Measurements from ENCODE around the gene CASQ1. TPM values are rescaled to one million over a fixed set of nuclear protein-coding genes. Genes with fewer than 3 reads are reported as not detected.
A peak's percentile ranks its signal among the peaks of the same experiment; 100 is the strongest.

Gene CASQ1
- 0.18 TPM in 1 of 2 replicates, not detected in the other for total RNA-seq (ENCODE audit: low replicate concordance)

GRCh38 chr1:160189649-160190625 is at the start of gene CASQ1:
CASQ1 (plus strand) TSS chr1:160190575; CDS start chr1:160190752, 177 bp downstream.
- TF ChIP-seq CTCF (IDR thresholded peaks at IDR 0.05; ENCODE audit: insufficient read depth, low read length) = no peak
- peak; percentile 50 for DNase-seq (ENCODE audit: low read depth)
- no peak within 1 kb of the TSS for H3K4me3 ChIP-seq (ENCODE audit: low read depth, low read length)

DNA sequence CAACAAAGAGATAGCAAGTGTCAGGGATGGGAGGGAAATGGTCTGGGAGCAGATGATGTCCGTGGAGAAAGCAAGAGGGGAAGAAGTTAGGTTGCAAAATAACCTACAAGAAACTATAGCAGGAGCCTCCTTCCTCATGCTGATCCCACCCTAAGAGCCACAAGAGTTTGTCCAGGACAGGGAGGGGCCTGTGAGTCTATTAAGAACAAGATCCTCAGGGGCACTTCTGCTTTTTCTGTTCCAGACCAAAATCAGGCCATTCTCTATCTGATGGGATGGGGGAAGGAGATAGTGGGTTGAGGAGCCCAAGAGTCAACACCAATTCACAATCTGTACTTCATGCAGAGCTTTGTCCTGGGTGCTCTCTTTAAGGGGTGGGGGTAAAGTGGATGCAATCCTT is 46.7 kb upstream of the CASQ1 start:
- H3K4me3 ChIP-seq (ENCODE audit: low read depth, low read length) = no peak overlapping the region
- no peak for DNase-seq (ENCODE audit: low read depth)
- TF ChIP-seq CTCF (IDR thresholded peaks at IDR 0.05; ENCODE audit: insufficient read depth, low read length) = no peak

DNA sequence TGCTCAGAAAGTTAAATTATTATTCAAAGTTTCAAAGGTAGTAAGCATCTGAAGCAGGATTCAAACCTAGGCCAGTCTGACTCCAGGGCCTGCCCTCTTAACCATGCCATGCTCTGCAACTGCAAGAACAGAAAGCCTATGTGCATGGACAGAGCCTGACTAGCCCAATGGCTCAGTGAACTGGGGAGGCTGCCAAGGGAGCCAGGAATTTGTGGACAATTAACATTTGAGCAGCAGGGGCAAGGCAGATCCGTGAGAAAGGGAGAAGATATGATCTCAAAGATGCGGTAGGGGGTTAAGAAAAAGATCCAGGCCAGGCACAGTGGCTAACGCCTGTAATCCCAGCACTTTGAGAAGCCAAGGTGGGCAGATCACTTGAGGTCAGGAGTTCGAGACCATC is 45.5 kb upstream of the CASQ1 start:
- peak; percentile 36 for DNase-seq (ENCODE audit: low read depth)
- H3K4me3 ChIP-seq (ENCODE audit: low read depth, low read length) = no peak overlapping the region
- TF ChIP-seq CTCF (IDR thresholded peaks at IDR 0.05; ENCODE audit: insufficient read depth, low read length) = no peak

GRCh38 chr1:160146107-160146506 is 44.3 kb upstream of the CASQ1 start:
- no peak overlapping the region for H3K4me3 ChIP-seq (ENCODE audit: low read depth, low read length)
- no peak for DNase-seq (ENCODE audit: low read depth)
- TF ChIP-seq CTCF (IDR thresholded peaks at IDR 0.05; ENCODE audit: insufficient read depth, low read length) = no peak

DNA sequence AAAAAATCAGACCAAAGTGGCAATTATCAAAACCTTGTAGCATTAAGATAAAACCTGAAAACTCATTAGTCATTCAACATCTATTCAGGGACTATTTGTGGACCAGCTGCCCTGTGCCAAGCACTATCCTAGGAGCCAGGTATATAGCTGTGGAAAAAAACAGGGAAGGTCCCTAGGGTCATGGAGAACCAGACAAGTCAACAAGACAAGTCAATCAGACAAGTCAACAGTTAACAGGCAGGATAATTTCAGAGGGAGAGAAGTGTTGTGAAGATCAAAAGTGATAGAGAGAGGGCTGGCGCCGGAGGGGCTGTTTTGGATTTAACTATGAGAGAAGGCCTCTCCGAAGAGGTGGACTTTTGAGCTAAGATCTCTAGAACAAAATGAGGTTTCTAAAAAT is 42.3 kb upstream of the CASQ1 start:
- TF ChIP-seq CTCF (IDR thresholded peaks at IDR 0.05; ENCODE audit: insufficient read depth, low read length) = no peak
- no peak for DNase-seq (ENCODE audit: low read depth)
- H3K4me3 ChIP-seq (ENCODE audit: low read depth, low read length) = no peak overlapping the region

GRCh38 chr1:160149233-160149632 is 41.1 kb upstream of the CASQ1 start:
- no peak for DNase-seq (ENCODE audit: low read depth)
- no peak for TF ChIP-seq CTCF (IDR thresholded peaks at IDR 0.05; ENCODE audit: insufficient read depth, low read length)
- H3K4me3 ChIP-seq (ENCODE audit: low read depth, low read length) = no peak overlapping the region
